PC-9 (cell line): ENCODE measurements around the gene STN1. TPM values are rescaled to one million over a fixed set of nuclear protein-coding genes. Genes with fewer than 3 reads are reported as not detected.

Source experiments
- BruUV-seq: library from RNA; stranded (reverse); fragments of 400-500 nt; replicated peaks from 2 replicates; lab custom pipeline; 2021; lab: Mats Ljungman, UMichigan
- CTCF ChIA-PET: fragments of 300-600 bp; sonication (Branson Sonifier 250); formaldehyde crosslinking; loops from one replicate; lab custom pipeline; 2022; ENCODE audit warnings: antibody characterized with exemption; lab: Charles Lee
- POLR2A ChIA-PET: fragments of 300-600 bp; sonication (Branson Sonifier 250); formaldehyde crosslinking; loops from one replicate; lab custom pipeline; 2022; ENCODE audit warnings: antibody characterized with exemption; ENCODE audit not compliant: unreplicated experiment; lab: Charles Lee
- DNase-seq, 2 experiments: peaks; one replicate each; pipeline versions ENCODE4 v3.0.0 to v3.0.0-alpha.2; 2015 to 2022; ENCODE audit warnings: mixed read lengths in 1 of 2
- H2AFZ ChIP-seq: fragments of 200-600 bp; sonication (generic); 2 replicates; pipeline ENCODE4 v1.8.1; 2017; ENCODE audit warnings: antibody characterized with exemption
- H3F3A ChIP-seq: fragments of 200-600 bp; sonication (generic); 2 replicates; pipeline ENCODE4 v1.8.1; 2017; ENCODE audit warnings: antibody characterized with exemption, mild to moderate bottlenecking, low read depth; ENCODE audit not compliant: insufficient read depth
- H3K27ac ChIP-seq: fragments of 200-600 bp; sonication (generic); 2 replicates; pipeline ENCODE4 v1.6.1; 2016; ENCODE audit warnings: mixed run types
- H3K27me3 ChIP-seq: fragments of 200-600 bp; sonication (generic); 2 replicates; pipeline ENCODE4 v1.6.1; 2016; ENCODE audit warnings: low read depth, mixed run types; ENCODE audit not compliant: insufficient read depth
- H3K36me3 ChIP-seq: fragments of 200-600 bp; sonication (generic); 2 replicates; pipeline ENCODE4 v1.6.1; 2016; ENCODE audit warnings: low read depth, mixed run types
- H3K4me1 ChIP-seq: fragments of 200-600 bp; sonication (generic); replicated peaks from 2 replicates; pipeline ENCODE4 v1.6.1; 2016; ENCODE audit warnings: mixed run types; ENCODE audit not compliant: insufficient read depth
- H3K4me2 ChIP-seq: fragments of 200-600 bp; sonication (generic); 2 replicates; pipeline ENCODE4 v1.6.1; 2017; ENCODE audit warnings: mixed run types
- H3K4me3 ChIP-seq: fragments of 200-600 bp; sonication (generic); 2 replicates; pipeline ENCODE4 v1.6.1; 2016; ENCODE audit warnings: mixed run types
- H3K79me2 ChIP-seq: fragments of 200-600 bp; sonication (generic); 2 replicates; pipeline ENCODE4 v1.6.1; 2017; ENCODE audit warnings: low read depth, mixed run types
- H3K9me2 ChIP-seq: fragments of 200-600 bp; sonication (generic); 2 replicates; pipeline ENCODE4 v1.8.1; 2017; ENCODE audit warnings: mild to moderate bottlenecking; ENCODE audit not compliant: insufficient read depth
- H3K9me3 ChIP-seq: fragments of 200-600 bp; sonication (generic); 2 replicates; pipeline ENCODE4 v1.8.1; 2016; ENCODE audit warnings: low read depth; ENCODE audit not compliant: insufficient read depth
- H4K20me1 ChIP-seq: fragments of 200-600 bp; sonication (generic); 2 replicates; pipeline ENCODE4 v1.8.1; 2017; ENCODE audit not compliant: insufficient read depth
- EZH2 ChIP-seq: fragments of 200-600 bp; sonication (generic); IDR thresholded peaks from 2 replicates; pipeline ENCODE4 v1.8.0; 2017; ENCODE audit warnings: antibody characterized with exemption, low read depth
- intact Hi-C: fragments of 100-400 bp; cut with micrococcal nuclease; formaldehyde crosslinking; loops from one replicate; pipeline ENCODE4 v1.10.0; 2022; ENCODE audit not compliant: unreplicated experiment
- total RNA-seq: library from RNA; stranded (reverse); gene quantifications from 2 replicates; pipeline ENCODE4 v1.2.3, GENCODE V29; 2021
- TF ChIP-seq, protein P1 (sequence below): fragments of 200-600 bp; sonication (generic); conservative IDR thresholded peaks from 2 replicates; pipeline ENCODE4 v1.6.1; 2017; ENCODE audit warnings: mixed run types, antibody characterized with exemption, mild to moderate bottlenecking, moderate library complexity

STN1 gene
- total RNA-seq, 1 experiment from 2014 or later = 20.5 TPM

DNA sequence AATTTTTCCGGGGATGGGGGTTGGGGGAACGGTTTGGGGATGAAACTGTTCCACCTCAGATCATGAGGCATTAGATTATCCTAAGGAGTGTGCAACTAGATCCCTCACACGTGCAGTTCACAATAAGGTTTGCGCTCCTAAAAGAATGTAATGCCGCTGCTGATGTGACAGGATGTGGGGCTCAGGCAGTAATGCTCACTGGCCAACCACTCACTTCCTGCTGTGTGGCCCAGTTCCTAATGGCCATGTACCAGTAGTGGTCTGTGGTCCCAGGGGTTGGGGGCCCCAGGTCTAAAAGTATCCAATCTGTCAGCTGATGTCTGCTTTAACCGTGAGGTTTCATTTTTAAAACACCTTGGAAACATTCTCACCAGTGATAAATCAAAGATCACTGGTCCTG lies 2.2 kb downstream of the STN1 start:
- Histone ChIP-seq H3F3A (peaks cover 21% of the 10 kb centered on the region; the same call in 1 of the 2 replicates), H3K4me3 (peak overlapping the region; percentile 87), H3K9me3 (peaks cover 9% of the 10 kb centered on the region; the same call in 1 of the 2 replicates), H2AFZ (no peak overlapping the region), H3K79me2 (peaks cover 31% of the 10 kb centered on the region), H3K27me3 (no peaks in the 10 kb centered on the region), H3K27ac (peak overlapping the region; percentile 74), H3K4me2 (peak overlapping the region; percentile 98), H3K4me1 (peaks cover 30% of the 10 kb centered on the region), H3K36me3 (peaks cover 9% of the 10 kb centered on the region), H4K20me1 (no peaks in the 10 kb centered on the region), H3K9me2 (no peaks in the 10 kb centered on the region)
- intact Hi-C loops = loop anchor here (5.0 kb wide), 1 partner anchor 52 kb away; the partner anchor contains the start of gene SLK
- CTCF ChIA-PET = no interaction called here
- no peak for DNase-seq
- POLR2A ChIA-PET = interaction anchor here (0.7 kb wide), 1 partner anchor 199 kb away, joined by 7 read pairs; no protein-coding TSS in a partner anchor
- BruUV-seq = no TSS peak
- no peak for TF ChIP-seq EZH2
- TF ChIP-seq, protein P1, sequence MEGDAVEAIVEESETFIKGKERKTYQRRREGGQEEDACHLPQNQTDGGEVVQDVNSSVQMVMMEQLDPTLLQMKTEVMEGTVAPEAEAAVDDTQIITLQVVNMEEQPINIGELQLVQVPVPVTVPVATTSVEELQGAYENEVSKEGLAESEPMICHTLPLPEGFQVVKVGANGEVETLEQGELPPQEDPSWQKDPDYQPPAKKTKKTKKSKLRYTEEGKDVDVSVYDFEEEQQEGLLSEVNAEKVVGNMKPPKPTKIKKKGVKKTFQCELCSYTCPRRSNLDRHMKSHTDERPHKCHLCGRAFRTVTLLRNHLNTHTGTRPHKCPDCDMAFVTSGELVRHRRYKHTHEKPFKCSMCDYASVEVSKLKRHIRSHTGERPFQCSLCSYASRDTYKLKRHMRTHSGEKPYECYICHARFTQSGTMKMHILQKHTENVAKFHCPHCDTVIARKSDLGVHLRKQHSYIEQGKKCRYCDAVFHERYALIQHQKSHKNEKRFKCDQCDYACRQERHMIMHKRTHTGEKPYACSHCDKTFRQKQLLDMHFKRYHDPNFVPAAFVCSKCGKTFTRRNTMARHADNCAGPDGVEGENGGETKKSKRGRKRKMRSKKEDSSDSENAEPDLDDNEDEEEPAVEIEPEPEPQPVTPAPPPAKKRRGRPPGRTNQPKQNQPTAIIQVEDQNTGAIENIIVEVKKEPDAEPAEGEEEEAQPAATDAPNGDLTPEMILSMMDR = no peak

DNA sequence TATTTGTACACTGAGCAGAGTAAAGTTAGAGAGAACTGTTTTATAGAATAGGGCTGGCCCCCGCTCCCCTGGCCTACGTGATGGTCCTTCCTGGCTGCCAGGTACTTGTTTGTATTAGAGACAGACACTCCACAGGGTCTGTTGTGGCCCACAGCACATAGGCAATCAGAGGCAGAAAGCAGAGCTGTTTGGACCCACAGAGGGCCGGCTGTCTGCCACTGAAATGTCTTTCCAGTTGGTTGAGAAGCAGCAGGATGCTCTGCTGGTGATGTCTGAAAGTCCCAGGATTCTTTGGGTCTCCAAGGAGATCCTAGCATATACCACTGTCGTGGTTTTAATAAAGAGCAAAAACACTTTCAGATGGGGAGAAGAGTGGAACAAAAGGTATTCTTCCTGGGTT lies 5.2 kb downstream of the STN1 start:
- CTCF ChIA-PET = no interaction called here
- peaks cover 31% of the 10 kb centered on the region for H3K79me2 ChIP-seq
- H2AFZ ChIP-seq = no peak overlapping the region
- no peak overlapping the region for H3K4me3 ChIP-seq
- H3K9me3 ChIP-seq = peaks cover 9% of the 10 kb centered on the region; the same call in 1 of the 2 replicates
- no peaks in the 10 kb centered on the region for H3K9me2 ChIP-seq
- no peak for DNase-seq
- H3K27ac ChIP-seq = no peak overlapping the region
- POLR2A ChIA-PET = no interaction called here
- H3K27me3 ChIP-seq = no peaks in the 10 kb centered on the region
- H3F3A ChIP-seq = peaks cover 39% of the 10 kb centered on the region
- no peaks in the 10 kb centered on the region for H4K20me1 ChIP-seq
- H3K36me3 ChIP-seq = peaks cover 21% of the 10 kb centered on the region
- no peak overlapping the region for H3K4me2 ChIP-seq
- no TSS peak for BruUV-seq
- TF ChIP-seq EZH2 = no peak
- TF ChIP-seq, protein P1 = no peak
- intact Hi-C loops = no loop called here
- H3K4me1 ChIP-seq = peaks cover 46% of the 10 kb centered on the region

DNA sequence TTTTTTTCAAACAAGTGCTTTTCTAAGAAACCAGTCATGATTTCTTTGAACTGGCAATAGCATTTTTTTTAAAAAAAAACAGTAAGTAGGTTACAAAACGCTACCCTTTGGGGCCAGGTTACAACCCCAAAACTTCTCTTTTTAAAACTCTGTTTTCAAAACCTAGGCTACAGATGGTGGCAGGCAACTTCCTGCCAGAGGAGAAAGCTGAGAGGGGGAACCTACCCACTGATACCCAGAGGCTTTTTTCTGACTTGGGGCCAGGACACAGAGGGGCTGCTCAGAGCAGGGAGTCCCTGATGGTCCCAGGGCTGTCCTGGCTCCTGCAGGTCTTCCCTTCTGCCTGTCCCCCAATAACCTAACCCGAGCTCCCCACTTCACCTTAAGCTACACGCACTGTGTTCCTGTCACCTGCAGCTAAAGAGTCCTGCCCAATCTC lies 6.9 kb downstream of the STN1 start:
- H3K27ac ChIP-seq = 0 out of 2 replicates have a peak overlapping the region, but pooled peaks have one; percentile 73
- no peak for DNase-seq
- peaks cover 9% of the 10 kb centered on the region; the same call in 1 of the 2 replicates for H3K9me3 ChIP-seq
- H3K4me1 ChIP-seq = peaks cover 48% of the 10 kb centered on the region
- ChIA-PET CTCF (no interaction called here), POLR2A (no interaction called here)
- H4K20me1 ChIP-seq = no peaks in the 10 kb centered on the region
- peaks cover 21% of the 10 kb centered on the region for H3K36me3 ChIP-seq
- peaks cover 18% of the 10 kb centered on the region for H3K79me2 ChIP-seq
- no peak overlapping the region for H3K4me2 ChIP-seq
- H3F3A ChIP-seq = peaks cover 29% of the 10 kb centered on the region
- H3K9me2 ChIP-seq = no peaks in the 10 kb centered on the region
- TF ChIP-seq, protein P1 = no peak
- H2AFZ ChIP-seq = no peak overlapping the region
- no peaks in the 10 kb centered on the region for H3K27me3 ChIP-seq
- no peak overlapping the region for H3K4me3 ChIP-seq
- intact Hi-C loops = no loop called here
- BruUV-seq = no TSS peak
